Frontal cortex (tissue), 4 donors: ENCODE data around the gene ZNF367. TPM values are rescaled to one million over a fixed set of nuclear protein-coding genes. Genes with fewer than 3 reads are reported as not detected.

Source experiments
- DNase-seq, 2 donors: peaks; one replicate each; pipeline ENCODE4 v3.0.0; 2012; ENCODE audit warnings: low spot score in 2 of 2
- FAIRE-seq: peaks from 2 replicates; lab custom pipeline; 2012; peaks lifted over from hg19 to GRCh38; lab: Jason Lieb, UNC
- total RNA-seq: library from RNA; depleted of rRNA; stranded (reverse); fragments of >200 nt; gene quantifications from one replicate; pipeline ENCODE4 v1.2.3, GENCODE V29; 2014
- donor health status: control.
- donor health status: control.
- donor health status: control.

Gene ZNF367
- 4.1 TPM for total RNA-seq

- no peak for FAIRE-seq
- peak; percentile 95 to 97 for DNase-seq
These were observed at the start of gene ZNF367 for GRCh38 chr9:96418083-96418919. Gene ZNF367 (minus strand): TSS chr9:96418370. CDS start chr9:96418032, 338 bp downstream.

- FAIRE-seq: no peak
- no peak for DNase-seq
These were observed 49.6 kb upstream of the ZNF367 start for GRCh38 chr9:96467784-96468183.

- DNase-seq (no peak), FAIRE-seq (no peak)
These were observed 46.3 kb upstream of the ZNF367 start for GRCh38 chr9:96464426-96464825.

GRCh38 chr9:96462541-96462940 lies 44.4 kb upstream of the ZNF367 start:
- FAIRE-seq: no peak

GRCh38 chr9:96461336-96461735 lies 43.2 kb upstream of the ZNF367 start:
- FAIRE-seq: no peak

More at GRCh38 chr9:96462541-96462940, 44.4 kb upstream of the ZNF367 start:
- no peak for DNase-seq

GRCh38 chr9:96460882-96461281 lies 42.7 kb upstream of the ZNF367 start:
- no peak for FAIRE-seq
- no peak for DNase-seq

More at GRCh38 chr9:96461336-96461735, 43.2 kb upstream of the ZNF367 start:
- no peak for DNase-seq

- FAIRE-seq: no peak
- no peak for DNase-seq
These were observed 42.3 kb upstream of the ZNF367 start for GRCh38 chr9:96460470-96460869.

GRCh38 chr9:96459268-96460007 lies 41.3 kb upstream of the ZNF367 start:
- DNase-seq: no peak
- no peak for FAIRE-seq

- DNase-seq (no peak), FAIRE-seq (no peak)
These were observed 40.1 kb upstream of the ZNF367 start for GRCh38 chr9:96458226-96458625.

GRCh38 chr9:96457266-96457665 lies 39.1 kb upstream of the ZNF367 start:
- no peak for DNase-seq
- FAIRE-seq: no peak

GRCh38 chr9:96453625-96454024 lies 35.5 kb upstream of the ZNF367 start:
- FAIRE-seq: no peak
- peak; percentile 50 to 55 for DNase-seq

- FAIRE-seq (no peak), DNase-seq (peak; percentile 30 to 33)
These were observed 32.7 kb upstream of the ZNF367 start for GRCh38 chr9:96450613-96451528.

- peak; percentile 97 to 99 for DNase-seq
- FAIRE-seq: no peak
These were observed 31.9 kb upstream of the ZNF367 start, which contains the start of gene HABP4 for GRCh38 chr9:96449845-96450612. Gene HABP4 (plus strand): TSS chr9:96450169. CDS start chr9:96450280, 111 bp downstream.

GRCh38 chr9:96449523-96449844 lies 31.3 kb upstream of the ZNF367 start:
- FAIRE-seq (no peak), DNase-seq (no peak)

GRCh38 chr9:96448546-96449170 lies 30.5 kb upstream of the ZNF367 start:
- no peak for FAIRE-seq
- DNase-seq: no peak

- FAIRE-seq (no peak), DNase-seq (no peak)
These were observed 29.2 kb upstream of the ZNF367 start for GRCh38 chr9:96447406-96447805.

- DNase-seq (no peak), FAIRE-seq (no peak)
These were observed 24.3 kb upstream of the ZNF367 start for GRCh38 chr9:96442491-96442890.

GRCh38 chr9:96441798-96442445 lies 23.8 kb upstream of the ZNF367 start:
- no peak for DNase-seq
- FAIRE-seq: no peak
